T47D (cell line): ENCODE measurements around the gene TACSTD2.
"Not testable (repeated sequence)": the region's sequence is repeated elsewhere in the genome, so short reads cannot be mapped to it uniquely, and the experiment has no call there.

Experiments used
- DNase-seq, 2 experiments: peaks; one replicate each; pipeline versions ENCODE4 v3.0.0 to v3.0.0-alpha.2; 2011 to 2012; ENCODE audit warnings: low read depth in 1 of 2, low spot score in 1 of 2
- JUND ChIP-seq: IDR thresholded peaks from 2 replicates; pipeline ENCODE4 v1.6.1; 2012; ENCODE audit warnings: low read depth
- in situ Hi-C: cut with HindIII; loops from 2 replicates; pipeline ENCODE4 v1.10.0; 2016; ENCODE audit warnings: low sequenced_read_pairs, low pct_unique_long_range_greater_than_20kb

The TACSTD2 gene

DNA sequence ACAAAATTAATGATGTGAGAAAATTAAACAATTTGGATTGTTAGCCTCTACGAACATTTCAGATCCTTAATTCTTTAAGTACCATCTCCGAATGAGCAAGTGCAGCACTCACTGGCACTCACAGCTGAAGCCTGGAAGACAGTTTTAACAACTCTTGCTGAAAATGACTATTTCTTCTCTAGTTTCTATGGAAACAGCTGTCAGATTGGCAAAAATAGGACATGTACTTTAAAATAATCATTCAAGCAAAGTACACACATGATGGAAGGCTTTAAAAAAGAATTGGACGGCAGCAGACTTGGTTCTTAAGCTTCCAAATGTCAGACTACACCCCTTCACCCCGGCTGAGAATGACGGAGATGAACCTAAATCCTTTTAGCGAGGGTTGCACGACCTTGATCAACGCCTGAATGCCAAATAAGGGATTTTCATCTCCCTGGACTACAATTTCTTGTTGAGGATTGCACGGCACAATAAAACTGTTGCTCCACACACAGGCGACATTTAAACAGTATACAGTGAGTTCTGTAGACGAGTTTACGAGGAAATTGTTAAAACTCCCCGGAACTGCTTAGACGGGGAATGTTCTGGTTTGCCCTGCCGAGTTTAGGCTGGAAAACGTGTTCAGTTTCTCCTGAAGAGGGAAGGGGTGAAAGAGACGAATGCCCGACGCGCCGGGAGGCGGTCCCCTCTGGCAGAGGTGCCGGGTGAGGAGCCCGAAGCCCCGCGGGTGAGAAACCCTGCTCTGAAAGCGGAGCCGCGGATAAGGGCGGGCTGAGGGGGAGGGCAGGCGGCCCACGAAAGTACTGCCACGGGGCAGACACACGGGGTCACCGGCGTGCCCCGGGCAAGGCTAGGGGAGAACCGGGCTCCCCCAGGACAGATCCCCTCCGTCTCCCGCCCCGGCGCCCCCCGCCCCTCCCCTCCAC lies 31.2 kb downstream of the TACSTD2 start:
- in situ Hi-C loops = no loop called here
- TF ChIP-seq JUND = no peak
- peak; percentile 3 to 55 for DNase-seq

DNA sequence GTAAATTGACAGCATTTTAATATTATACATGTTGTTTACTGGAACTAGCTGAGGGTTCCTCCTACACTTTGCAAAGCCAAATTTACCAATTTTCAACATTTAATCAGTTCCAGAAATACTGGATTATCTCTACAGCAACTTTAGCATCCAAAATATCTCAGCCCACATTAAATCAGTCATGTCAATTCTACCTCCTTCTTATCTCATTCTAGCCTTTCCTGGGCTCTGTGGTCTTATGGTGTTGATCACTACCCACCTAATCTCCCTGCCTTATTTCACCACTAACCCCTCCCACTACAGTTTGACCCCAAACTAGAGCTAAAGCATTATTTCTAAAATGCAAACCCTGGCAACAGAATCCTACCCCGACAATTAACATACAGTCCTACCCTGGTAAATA lies 33.8 kb downstream of the TACSTD2 start:
- in situ Hi-C loops = no loop called here
- TF ChIP-seq JUND = no peak
- DNase-seq = no peak

DNA sequence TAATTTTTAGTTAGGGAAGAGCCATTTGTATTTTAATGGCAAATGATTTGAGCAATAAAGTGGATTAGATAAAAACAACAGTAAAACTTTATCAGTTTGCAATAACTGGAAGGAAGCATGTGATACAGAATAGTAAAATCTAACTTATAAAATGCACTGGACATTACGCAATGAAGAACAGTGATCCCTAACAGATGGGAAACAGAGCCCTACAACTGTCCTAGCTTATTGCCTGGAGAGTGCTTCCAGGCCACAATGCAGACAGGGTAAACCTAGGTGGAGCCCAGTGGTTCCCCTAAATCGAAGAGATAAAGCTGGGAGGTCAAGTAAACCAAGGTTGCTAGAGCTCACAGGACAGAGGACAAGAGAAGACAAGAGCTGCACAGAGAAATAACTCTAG lies 37.5 kb downstream of the TACSTD2 start:
- no peak for DNase-seq
- TF ChIP-seq JUND = no peak
- in situ Hi-C loops = no loop called here

DNA sequence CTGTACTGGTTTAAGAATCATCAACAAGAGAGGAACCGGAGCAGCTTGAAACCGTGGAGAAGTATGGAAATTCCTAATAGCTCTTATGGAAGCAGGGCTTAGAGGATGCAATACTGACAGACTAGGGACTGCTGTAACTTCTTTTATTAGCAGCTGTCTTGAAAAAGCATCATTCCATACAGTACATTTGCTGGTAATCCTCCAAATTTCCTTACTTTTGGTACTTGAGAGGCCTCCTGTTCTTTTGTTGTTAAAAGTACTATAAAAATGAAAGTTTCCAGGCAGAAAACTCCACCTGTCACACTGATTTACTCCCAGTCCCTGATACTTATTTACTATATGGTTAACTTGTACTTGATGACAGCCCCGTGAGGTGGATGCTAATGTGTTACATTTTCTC lies 38.2 kb downstream of the TACSTD2 start:
- no peak for TF ChIP-seq JUND
- no peak for DNase-seq
- in situ Hi-C loops = no loop called here

DNA sequence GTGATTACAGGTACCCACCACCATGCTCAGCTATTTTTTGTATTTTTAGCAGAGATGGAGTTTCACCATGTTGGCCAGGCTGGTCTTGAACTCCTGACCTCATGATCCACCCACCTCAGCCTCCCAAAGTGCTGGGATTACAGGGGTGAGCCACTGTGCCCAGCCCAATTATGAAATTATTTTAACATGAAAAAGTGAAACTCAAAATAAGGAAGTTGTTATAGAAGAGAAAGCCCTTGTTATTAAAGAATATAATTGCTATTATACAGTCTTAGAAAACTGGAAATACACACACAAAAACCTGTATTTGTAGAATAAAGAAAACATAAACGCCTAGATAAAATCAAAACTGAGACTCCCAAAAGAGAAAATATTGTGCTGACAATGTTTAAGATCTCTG lies 45.2 kb downstream of the TACSTD2 start:
- in situ Hi-C loops, DNase-seq: not testable (repeated sequence)

DNA sequence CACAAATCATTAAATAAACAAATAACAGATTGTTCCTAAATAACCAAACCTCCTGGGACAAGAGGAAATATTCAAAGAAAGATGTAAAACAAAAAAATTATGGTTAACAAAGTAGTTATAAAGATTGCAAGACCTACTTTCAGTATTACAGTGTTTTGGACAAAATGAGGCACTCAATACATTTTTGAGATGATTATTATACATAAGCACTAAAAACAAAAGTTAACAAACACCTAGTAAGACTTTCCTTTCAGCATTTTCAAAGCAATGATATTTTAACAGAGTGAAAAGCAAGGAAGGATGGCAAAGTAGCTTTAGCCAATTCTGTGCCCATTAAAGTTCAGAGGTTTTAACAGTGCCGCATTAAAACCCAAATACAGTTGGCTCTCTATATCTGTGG lies 47.8 kb downstream of the TACSTD2 start:
- no peak for DNase-seq
- in situ Hi-C loops = no loop called here
- no peak for TF ChIP-seq JUND

DNA sequence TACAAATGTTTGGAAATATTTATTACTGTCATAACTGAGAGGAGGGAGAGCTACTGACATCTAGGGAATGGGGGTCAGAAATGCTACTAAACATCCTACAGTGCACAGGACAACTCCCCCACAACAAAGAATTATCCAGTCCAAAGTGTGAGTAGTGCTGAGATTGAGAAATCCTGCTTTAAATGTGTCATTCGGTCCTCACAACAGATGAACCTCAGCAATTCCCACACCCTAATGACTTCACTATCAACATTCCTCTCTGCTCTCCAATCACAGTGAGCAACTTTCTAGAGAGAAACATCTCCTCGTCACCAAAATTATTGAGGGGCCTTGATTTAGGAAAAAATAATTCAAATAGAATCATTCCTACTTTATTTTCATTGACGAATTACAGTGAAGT lies 48.5 kb downstream of the TACSTD2 start:
- no peak for TF ChIP-seq JUND
- in situ Hi-C loops = no loop called here
- DNase-seq = no peak
